HCT116 (cell line): ENCODE results near the gene TIAM2. TPM values are rescaled to one million over a fixed set of nuclear protein-coding genes. Genes with fewer than 3 reads are reported as not detected.

Source experiments
- ATAC-seq: fragments of 200-7000 bp; cut with Tn5 transposase; 2 replicates; pipeline ENCODE4 v1.9.1; 2020; ENCODE audit warnings: mild to moderate bottlenecking, moderate library complexity
- BruUV-seq: library from RNA; stranded (reverse); fragments of 400-500 nt; replicated peaks from 2 replicates; lab custom pipeline; 2021; lab: Mats Ljungman, UMichigan
- CTCF ChIA-PET: fragments of 300-600 bp; sonication (Branson Sonifier 250); formaldehyde crosslinking; loops from one replicate; lab custom pipeline; 2021; ENCODE audit warnings: antibody characterized with exemption; lab: Charles Lee
- POLR2A ChIA-PET: fragments of 300-600, 350-600 bp; sonication (Branson Sonifier 250); formaldehyde crosslinking; loops from one replicate; lab custom pipeline; 2021; ENCODE audit warnings: antibody characterized with exemption; lab: Charles Lee
- RAD21 ChIA-PET, 2 experiments: fragments of 300-600 bp; sonication (Branson Sonifier 250); formaldehyde crosslinking; loops; one replicate each; lab custom pipeline; 2023; ENCODE audit warnings: low total read pairs in 2 of 2; ENCODE audit not compliant: uncharacterized antibody in 2 of 2, unreplicated experiment in 2 of 2, low non-redundant PET in 1 of 2; lab: Charles Lee
- DNase-seq: peaks from one replicate; pipeline ENCODE4 v3.0.0-alpha.2; 2010; ENCODE audit warnings: low read depth, low spot score
- H2AFZ ChIP-seq: fragments of 200-600 bp; shearing (Covaris generic), sonication (generic); 2 replicates; pipeline ENCODE4 v1.6.1; 2017; ENCODE audit warnings: low read depth, mixed run types, mixed read lengths, antibody characterized with exemption, low read length; ENCODE audit not compliant: poor library complexity, severe bottlenecking
- H3K27ac ChIP-seq: 2 replicates; pipeline ENCODE4 v1.5.1; 2012; ENCODE audit warnings: low read depth, low read length
- H3K27me3 ChIP-seq: fragments of 200-600 bp; sonication (generic); 2 replicates; pipeline ENCODE4 v1.6.1; 2016; ENCODE audit warnings: mixed run types, low read length, mixed read lengths; ENCODE audit not compliant: insufficient read depth
- H3K36me3 ChIP-seq, 2 experiments: fragments of 200-500 bp in 1 of 2; fragments of 200-600 bp in 1 of 2; sonication (Bioruptor generic) in 1 of 2; sonication (generic) in 1 of 2; 2 replicates each; pipeline versions ENCODE4 v1.5.1 to v1.6.1; 2014 to 2016; ENCODE audit warnings: low read length in 2 of 2, inconsistent platforms in 1 of 2, mixed read lengths in 1 of 2, mixed run types in 1 of 2; ENCODE audit not compliant: insufficient read depth in 2 of 2, control insufficient read depth in 1 of 2
- H3K4me1 ChIP-seq, 2 experiments: fragments of 200-600 bp in 1 of 2; sonication (generic) in 1 of 2; 2 replicates each; pipeline versions ENCODE4 v1.5.1 to v1.6.1; 2012 to 2017; ENCODE audit warnings: low read length in 2 of 2, inconsistent platforms in 1 of 2, mild to moderate bottlenecking in 1 of 2, mixed read lengths in 1 of 2, mixed run types in 1 of 2, moderate library complexity in 1 of 2; ENCODE audit not compliant: insufficient read depth in 2 of 2, control insufficient read depth in 1 of 2
- H3K4me2 ChIP-seq: fragments of 200-600 bp; sonication (generic); 2 replicates; pipeline ENCODE4 v1.6.1; 2017; ENCODE audit warnings: mixed run types, low read length, mixed read lengths
- H3K4me3 ChIP-seq, 2 experiments: fragments of 200-600 bp in 1 of 2; sonication (generic) in 1 of 2; replicated peaks in 1 of 2; 2 replicates each; pipeline ENCODE4 v1.5.1; 2011 to 2016; ENCODE audit warnings: low read length in 2 of 2, control low read depth in 1 of 2, low read depth in 1 of 2, mild to moderate bottlenecking in 1 of 2, mixed read lengths in 1 of 2, mixed run types in 1 of 2
- H3K79me2 ChIP-seq: fragments of 200-600 bp; sonication (generic); 2 replicates; pipeline ENCODE4 v1.6.1; 2017; ENCODE audit warnings: mild to moderate bottlenecking, mixed run types, low read length, moderate library complexity, mixed read lengths; ENCODE audit not compliant: insufficient read depth
- H3K9ac ChIP-seq: fragments of 200-600 bp; sonication (generic); 2 replicates; pipeline ENCODE4 v1.6.1; 2016; ENCODE audit warnings: low read length, mixed read lengths
- H3K9me2 ChIP-seq: fragments of 200-600 bp; sonication (generic), shearing (Covaris generic); 2 replicates; pipeline ENCODE4 v1.6.1; 2017; ENCODE audit warnings: mixed run types, mild to moderate bottlenecking, moderate library complexity; ENCODE audit not compliant: insufficient read depth
- H3K9me3 ChIP-seq, 2 experiments: fragments of 200-500 bp in 1 of 2; fragments of 200-600 bp in 1 of 2; sonication (Bioruptor generic) in 1 of 2; sonication (generic) in 1 of 2; 2 replicates each; pipeline ENCODE4 v1.6.1; 2014 to 2017; ENCODE audit warnings: low read length in 2 of 2, mixed read lengths in 2 of 2, inconsistent platforms in 1 of 2, low read depth in 1 of 2, mild to moderate bottlenecking in 1 of 2, mixed run types in 1 of 2, moderate library complexity in 1 of 2; ENCODE audit not compliant: control insufficient read depth in 1 of 2, insufficient read depth in 1 of 2
- H4K20me1 ChIP-seq: fragments of 200-600 bp; sonication (generic), shearing (Covaris generic); 2 replicates; pipeline ENCODE4 v1.6.1; 2017; ENCODE audit warnings: mixed run types, mild to moderate bottlenecking, moderate library complexity; ENCODE audit not compliant: insufficient read depth
- CEBPB ChIP-seq: IDR thresholded peaks from 2 replicates; pipeline ENCODE4 v1.6.1; 2012; ENCODE audit warnings: low read depth
- EZH2 ChIP-seq: fragments of 200-600 bp; sonication (generic); IDR thresholded peaks from 2 replicates; pipeline ENCODE4 v1.6.1; 2017; ENCODE audit warnings: antibody characterized with exemption, mixed run types
- EZH2phosphoT487 ChIP-seq: fragments of 200-600 bp; IDR thresholded peaks from 2 replicates; pipeline ENCODE4 v1.6.1; 2018; ENCODE audit warnings: antibody characterized with exemption, borderline replicate concordance
- FOSL1 ChIP-seq: IDR thresholded peaks from 2 replicates; pipeline ENCODE4 v1.6.1; 2012; ENCODE audit warnings: low read depth
- JUND ChIP-seq: IDR thresholded peaks from 2 replicates; pipeline ENCODE4 v1.6.1; 2012
- POLR2A ChIP-seq: IDR thresholded peaks from 2 replicates; pipeline ENCODE4 v1.7.0; 2011; ENCODE audit warnings: borderline replicate concordance; ENCODE audit not compliant: insufficient read depth, insufficient read length; ENCODE audit errors: extremely low read depth
- POLR2AphosphoS5 ChIP-seq: IDR thresholded peaks from 2 replicates; pipeline ENCODE4 v1.6.1; 2011; ENCODE audit warnings: mild to moderate bottlenecking, low read depth, low read length, moderate library complexity
- SRF ChIP-seq: IDR thresholded peaks from 2 replicates; pipeline ENCODE4 v1.6.1; 2012; ENCODE audit warnings: low read depth
- intact Hi-C: fragments of 100-400 bp; cut with micrococcal nuclease; formaldehyde crosslinking; loops from 2 replicates; pipeline ENCODE4 v1.10.0; 2022
- total RNA-seq: library from RNA; stranded (reverse); gene quantifications from one replicate; pipeline ENCODE4 v1.2.1, GENCODE V29; 2021; ENCODE audit not compliant: unreplicated experiment
- TF ChIP-seq, protein P1 (sequence below): IDR thresholded peaks from 2 replicates; pipeline ENCODE4 v1.6.1; 2011; ENCODE audit warnings: mild to moderate bottlenecking, low read length, moderate library complexity; ENCODE audit not compliant: insufficient replicate concordance; ENCODE audit errors: extremely low read depth

The TIAM2 gene
- total RNA-seq, 1 experiment from 2014 or later = 9.4 TPM

- no peak overlapping the region for H3K27ac ChIP-seq
- ChIA-PET RAD21 (no interaction called here), POLR2A (no interaction called here), CTCF (no interaction called here)
- no peak overlapping the region for H2AFZ ChIP-seq
- TF ChIP-seq CEBPB (no peak), JUND (no peak), FOSL1 (no peak), POLR2A (no peak), SRF (no peak), EZH2 (no peak), POLR2AphosphoS5 (no peak), EZH2phosphoT487 (no peak)
- TF ChIP-seq, protein P1, sequence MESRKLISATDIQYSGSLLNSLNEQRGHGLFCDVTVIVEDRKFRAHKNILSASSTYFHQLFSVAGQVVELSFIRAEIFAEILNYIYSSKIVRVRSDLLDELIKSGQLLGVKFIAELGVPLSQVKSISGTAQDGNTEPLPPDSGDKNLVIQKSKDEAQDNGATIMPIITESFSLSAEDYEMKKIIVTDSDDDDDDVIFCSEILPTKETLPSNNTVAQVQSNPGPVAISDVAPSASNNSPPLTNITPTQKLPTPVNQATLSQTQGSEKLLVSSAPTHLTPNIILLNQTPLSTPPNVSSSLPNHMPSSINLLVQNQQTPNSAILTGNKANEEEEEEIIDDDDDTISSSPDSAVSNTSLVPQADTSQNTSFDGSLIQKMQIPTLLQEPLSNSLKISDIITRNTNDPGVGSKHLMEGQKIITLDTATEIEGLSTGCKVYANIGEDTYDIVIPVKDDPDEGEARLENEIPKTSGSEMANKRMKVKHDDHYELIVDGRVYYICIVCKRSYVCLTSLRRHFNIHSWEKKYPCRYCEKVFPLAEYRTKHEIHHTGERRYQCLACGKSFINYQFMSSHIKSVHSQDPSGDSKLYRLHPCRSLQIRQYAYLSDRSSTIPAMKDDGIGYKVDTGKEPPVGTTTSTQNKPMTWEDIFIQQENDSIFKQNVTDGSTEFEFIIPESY = no peak
- H3K27me3 ChIP-seq = no peaks in the 10 kb centered on the region
- ATAC-seq = no peak
- H4K20me1 ChIP-seq = no peaks in the 10 kb centered on the region
- no peaks in the 10 kb centered on the region for H3K9me3 ChIP-seq
- no peak overlapping the region for H3K4me3 ChIP-seq
- no peaks in the 10 kb centered on the region for H3K9me2 ChIP-seq
- no peaks in the 10 kb centered on the region for H3K36me3 ChIP-seq
- no peak for DNase-seq
- no TSS peak for BruUV-seq
- H3K4me2 ChIP-seq = no peak overlapping the region
- H3K9ac ChIP-seq = no peak overlapping the region
- intact Hi-C loops = loop anchor here (2.0 kb wide), 1 partner anchor 16 kb away; no protein-coding TSS in a partner anchor
- no peaks in the 10 kb centered on the region for H3K79me2 ChIP-seq
- H3K4me1 ChIP-seq = peaks cover 11 to 16% of the 10 kb centered on the region in 2 experiments
Observed at GRCh38 chr6:154954347-154954746, 40.8 kb upstream of the TIAM2 start.
